Nephron progenitor cell (in vitro differentiated cells): ENCODE measurements around the gene PADI2.

Experiments used
- DNase-seq: peaks from one replicate; pipeline ENCODE4 v3.0.0; 2021
- H3K27ac Mint-ChIP-seq: 2 replicates; pipeline ENCODE4 v1.8.0; 2021; ENCODE audit warnings: mild to moderate bottlenecking, moderate library complexity, mixed read lengths
- H3K27me3 Mint-ChIP-seq: 2 replicates; pipeline ENCODE4 v1.8.0; 2021; ENCODE audit warnings: mild to moderate bottlenecking, low read depth, mixed read lengths; ENCODE audit not compliant: poor library complexity
- H3K36me3 Mint-ChIP-seq: 2 replicates; pipeline ENCODE4 v1.8.0; 2021; ENCODE audit warnings: low read depth, mixed read lengths
- H3K4me1 Mint-ChIP-seq: 2 replicates; pipeline ENCODE4 v1.8.0; 2021; ENCODE audit warnings: mixed read lengths
- H3K4me3 Mint-ChIP-seq: 2 replicates; pipeline ENCODE4 v1.8.0; 2021; ENCODE audit warnings: mild to moderate bottlenecking, moderate library complexity, mixed read lengths
- H3K9me3 Mint-ChIP-seq: 2 replicates; pipeline ENCODE4 v1.8.0; 2021; ENCODE audit warnings: mild to moderate bottlenecking, moderate library complexity, mixed read lengths
- CTCF ChIP-seq: fragments of 200-600 bp; sonication (generic); IDR thresholded peaks from 2 replicates; pipeline ENCODE4 v1.5.0; 2021; ENCODE audit warnings: antibody characterized with exemption

The PADI2 gene

GRCh38 chr1:17061892-17062291, 57.4 kb downstream of the PADI2 start:
- Mint-ChIP-seq H3K4me3 (no peak overlapping the region), H3K27me3 (peaks cover 38% of the 10 kb centered on the region), H3K4me1 (peaks cover 27% of the 10 kb centered on the region), H3K9me3 (peaks cover 23% of the 10 kb centered on the region), H3K27ac (no peak overlapping the region), H3K36me3 (no peaks in the 10 kb centered on the region)
- DNase-seq: no peak
- no peak for TF ChIP-seq CTCF

GRCh38 chr1:17061486-17061885, 57.8 kb downstream of the PADI2 start:
- Mint-ChIP-seq H3K9me3 (peaks cover 19% of the 10 kb centered on the region), H3K27me3 (peaks cover 41% of the 10 kb centered on the region), H3K36me3 (no peaks in the 10 kb centered on the region), H3K4me1 (peaks cover 29% of the 10 kb centered on the region), H3K4me3 (no peak overlapping the region), H3K27ac (no peak overlapping the region)
- no peak for DNase-seq
- TF ChIP-seq CTCF: no peak

GRCh38 chr1:17060306-17060749, 58.9 kb downstream of the PADI2 start:
- TF ChIP-seq CTCF: no peak
- Mint-ChIP-seq H3K9me3 (peaks cover 12% of the 10 kb centered on the region), H3K4me1 (peaks cover 35% of the 10 kb centered on the region), H3K27ac (no peak overlapping the region), H3K36me3 (no peaks in the 10 kb centered on the region), H3K27me3 (peaks cover 42% of the 10 kb centered on the region), H3K4me3 (no peak overlapping the region)
- no peak for DNase-seq

GRCh38 chr1:17059391-17060305, 59.6 kb downstream of the PADI2 start:
- peak; percentile 71 for DNase-seq
- Mint-ChIP-seq H3K27ac (no peak overlapping the region), H3K9me3 (peaks cover 7% of the 10 kb centered on the region), H3K36me3 (no peaks in the 10 kb centered on the region), H3K4me1 (peaks cover 35% of the 10 kb centered on the region), H3K27me3 (peaks cover 42% of the 10 kb centered on the region), H3K4me3 (no peak overlapping the region)
- peak; percentile 78 for TF ChIP-seq CTCF

GRCh38 chr1:17056551-17056950, 62.7 kb downstream of the PADI2 start:
- no peak overlapping the region for H3K4me3 Mint-ChIP-seq
- peaks cover 46% of the 10 kb centered on the region for H3K4me1 Mint-ChIP-seq
- DNase-seq: no peak
- TF ChIP-seq CTCF: no peak
- H3K36me3 Mint-ChIP-seq: no peaks in the 10 kb centered on the region
- no peak overlapping the region for H3K27ac Mint-ChIP-seq
- H3K9me3 Mint-ChIP-seq: no peaks in the 10 kb centered on the region
- peaks cover 30% of the 10 kb centered on the region for H3K27me3 Mint-ChIP-seq

GRCh38 chr1:17055801-17056200, 63.5 kb downstream of the PADI2 start:
- H3K9me3 Mint-ChIP-seq: no peaks in the 10 kb centered on the region
- no peak for DNase-seq
- H3K4me3 Mint-ChIP-seq: peak overlapping the region; percentile 23
- no peak for TF ChIP-seq CTCF
- peaks cover 44% of the 10 kb centered on the region for H3K4me1 Mint-ChIP-seq
- peaks cover 30% of the 10 kb centered on the region for H3K27me3 Mint-ChIP-seq
- H3K27ac Mint-ChIP-seq: no peak overlapping the region
- no peaks in the 10 kb centered on the region for H3K36me3 Mint-ChIP-seq
